OCI-LY7 (cell line): ENCODE measurements around the gene NBEA. TPM values are rescaled to one million over a fixed set of nuclear protein-coding genes. Genes with fewer than 3 reads are reported as not detected.

Experiments
- BruUV-seq: library from RNA; stranded (reverse); fragments of 400-500 nt; replicated peaks from 2 replicates; lab custom pipeline; 2021; lab: Mats Ljungman, UMichigan
- CTCF ChIA-PET: fragments of 300-600 bp; sonication (Branson Sonifier 250); formaldehyde crosslinking; loops from one replicate; lab custom pipeline; 2022; ENCODE audit warnings: antibody characterized with exemption; ENCODE audit not compliant: unreplicated experiment; lab: Charles Lee
- POLR2A ChIA-PET: fragments of 300-600 bp; sonication (Branson Sonifier 250); formaldehyde crosslinking; loops from one replicate; lab custom pipeline; 2022; ENCODE audit warnings: antibody characterized with exemption; lab: Charles Lee
- DNase-seq: peaks from one replicate; pipeline ENCODE4 v3.0.0-alpha.2; 2015; ENCODE audit warnings: low spot score
- H2AFZ ChIP-seq: fragments of 200-600 bp; sonication (generic), shearing (Covaris generic); 2 replicates; pipeline ENCODE4 v1.6.1; 2014; ENCODE audit warnings: mild to moderate bottlenecking, antibody characterized with exemption, low read length, moderate library complexity
- H3K27ac ChIP-seq: fragments of 200-600 bp; sonication (generic); 2 replicates; pipeline ENCODE4 v1.5.1; 2014; ENCODE audit warnings: mixed run types, low read depth, mild to moderate bottlenecking, moderate library complexity, low read length, inconsistent platforms; ENCODE audit not compliant: poor library complexity, severe bottlenecking
- H3K36me3 ChIP-seq: fragments of 200-600 bp; sonication (generic); 2 replicates; pipeline ENCODE4 v1.6.1; 2014; ENCODE audit warnings: mild to moderate bottlenecking, antibody characterized with exemption, low read length, moderate library complexity, mixed read lengths; ENCODE audit not compliant: insufficient read depth
- H3K4me1 ChIP-seq: fragments of 200-600 bp; sonication (generic); 2 replicates; pipeline ENCODE4 v1.5.1; 2014; ENCODE audit warnings: mild to moderate bottlenecking, low read length; ENCODE audit not compliant: insufficient read depth, poor library complexity, severe bottlenecking
- H3K4me2 ChIP-seq: fragments of 200-600 bp; sonication (generic); 2 replicates; pipeline ENCODE4 v1.6.1; 2014; ENCODE audit warnings: mild to moderate bottlenecking, low read length
- H3K4me3 ChIP-seq: fragments of 200-600 bp; sonication (generic); 2 replicates; pipeline ENCODE4 v1.5.1; 2014; ENCODE audit warnings: mild to moderate bottlenecking, low read depth, low read length; ENCODE audit not compliant: poor library complexity, severe bottlenecking
- H3K79me2 ChIP-seq: fragments of 200-600 bp; sonication (generic); 2 replicates; pipeline ENCODE4 v1.6.1; 2016; ENCODE audit warnings: low read depth, mild to moderate bottlenecking, low read length, moderate library complexity, mixed read lengths; ENCODE audit not compliant: insufficient read depth
- H3K9me2 ChIP-seq: fragments of 200-600 bp; sonication (generic); 2 replicates; pipeline ENCODE4 v1.6.1; 2016; ENCODE audit warnings: mild to moderate bottlenecking, low read length, mixed read lengths; ENCODE audit not compliant: insufficient read depth
- H3K9me3 ChIP-seq: fragments of 200-600 bp; sonication (generic); 2 replicates; pipeline ENCODE4 v1.6.1; 2014; ENCODE audit warnings: mild to moderate bottlenecking, mixed run types, low read length, mixed read lengths
- H4K20me1 ChIP-seq: fragments of 200-600 bp; sonication (generic); 2 replicates; pipeline ENCODE4 v1.6.1; 2014; ENCODE audit warnings: mild to moderate bottlenecking, antibody characterized with exemption, low read length, moderate library complexity, mixed read lengths; ENCODE audit not compliant: insufficient read depth
- EZH2phosphoT487 ChIP-seq: fragments of 200-600 bp; sonication (generic); IDR thresholded peaks from 2 replicates; pipeline ENCODE4 v1.6.1; 2018; ENCODE audit warnings: low read depth, borderline replicate concordance, mild to moderate bottlenecking, mixed run types, antibody characterized with exemption, low read length, moderate library complexity, mixed read lengths
- intact Hi-C: fragments of 100-400 bp; cut with micrococcal nuclease; formaldehyde crosslinking; loops from one replicate; pipeline ENCODE4 v1.10.0; 2022; ENCODE audit not compliant: unreplicated experiment
- total RNA-seq, 2 experiments: library from RNA; depleted of rRNA in 1 of 2; stranded (reverse); fragments of >200 nt in 1 of 2; shearing (Covaris generic) in 1 of 2; gene quantifications; 2 replicates each; pipeline ENCODE4 v1.2.3, GENCODE V29; 2014 to 2022
- TF ChIP-seq, protein P1 (sequence below): fragments of 200-600 bp; sonication (generic); conservative IDR thresholded peaks from 2 replicates; pipeline ENCODE4 v1.5.1; 2014; ENCODE audit warnings: mild to moderate bottlenecking, antibody characterized with exemption, low read length, moderate library complexity, mixed read lengths

The NBEA gene
- total RNA-seq, 2 experiments from 2014 or later: 3.6 to 11.0 TPM

- Histone ChIP-seq H3K9me3 (no peaks in the 10 kb centered on the region), H3K4me1 (no peaks in the 10 kb centered on the region), H2AFZ (no peak overlapping the region), H3K79me2 (no peaks in the 10 kb centered on the region), H3K36me3 (no peaks in the 10 kb centered on the region), H3K27ac (no peak overlapping the region), H3K4me2 (no peak overlapping the region), H3K9me2 (no peaks in the 10 kb centered on the region), H4K20me1 (no peaks in the 10 kb centered on the region), H3K4me3 (no peak overlapping the region)
- no peak for DNase-seq
- TF ChIP-seq, protein P1, sequence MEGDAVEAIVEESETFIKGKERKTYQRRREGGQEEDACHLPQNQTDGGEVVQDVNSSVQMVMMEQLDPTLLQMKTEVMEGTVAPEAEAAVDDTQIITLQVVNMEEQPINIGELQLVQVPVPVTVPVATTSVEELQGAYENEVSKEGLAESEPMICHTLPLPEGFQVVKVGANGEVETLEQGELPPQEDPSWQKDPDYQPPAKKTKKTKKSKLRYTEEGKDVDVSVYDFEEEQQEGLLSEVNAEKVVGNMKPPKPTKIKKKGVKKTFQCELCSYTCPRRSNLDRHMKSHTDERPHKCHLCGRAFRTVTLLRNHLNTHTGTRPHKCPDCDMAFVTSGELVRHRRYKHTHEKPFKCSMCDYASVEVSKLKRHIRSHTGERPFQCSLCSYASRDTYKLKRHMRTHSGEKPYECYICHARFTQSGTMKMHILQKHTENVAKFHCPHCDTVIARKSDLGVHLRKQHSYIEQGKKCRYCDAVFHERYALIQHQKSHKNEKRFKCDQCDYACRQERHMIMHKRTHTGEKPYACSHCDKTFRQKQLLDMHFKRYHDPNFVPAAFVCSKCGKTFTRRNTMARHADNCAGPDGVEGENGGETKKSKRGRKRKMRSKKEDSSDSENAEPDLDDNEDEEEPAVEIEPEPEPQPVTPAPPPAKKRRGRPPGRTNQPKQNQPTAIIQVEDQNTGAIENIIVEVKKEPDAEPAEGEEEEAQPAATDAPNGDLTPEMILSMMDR: no peak
- TF ChIP-seq EZH2phosphoT487: no peak
- intact Hi-C loops: no loop called here
- CTCF ChIA-PET: no interaction called here
- POLR2A ChIA-PET: no interaction called here
- no TSS peak for BruUV-seq
These were observed 607.4 kb downstream of the NBEA start for GRCh38 chr13:35549481-35549880.

DNA sequence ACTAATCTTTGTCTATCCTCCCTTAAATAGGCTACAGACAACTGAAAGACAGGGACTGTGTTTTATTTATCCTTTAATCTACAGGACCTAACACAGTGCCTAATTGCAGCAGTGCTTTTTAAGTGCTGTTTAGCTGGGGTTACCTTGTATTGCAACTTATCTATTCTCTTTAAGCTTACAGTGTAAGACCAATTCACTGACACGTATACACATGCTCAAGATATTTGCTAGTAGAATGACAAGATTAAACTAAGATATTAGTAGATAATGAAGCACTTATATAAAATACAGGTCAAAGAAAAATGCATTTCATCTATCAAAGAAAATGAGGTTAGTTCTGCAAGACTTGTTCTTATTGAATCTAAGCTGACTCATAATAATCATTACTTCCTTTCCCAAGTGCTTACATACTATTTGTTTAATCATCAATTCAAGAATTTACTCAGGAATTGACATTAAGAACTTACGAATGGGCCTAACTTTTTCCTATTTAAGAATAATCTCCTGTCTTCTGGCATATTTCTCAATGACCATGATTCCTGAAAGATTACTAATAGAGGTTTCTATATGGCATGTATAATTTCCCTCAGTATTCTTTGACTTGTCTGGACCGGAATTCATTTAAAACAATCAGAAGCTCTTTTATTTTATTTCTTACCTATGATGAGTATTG is 610.2 kb downstream of the NBEA start:
- Histone ChIP-seq H3K4me2 (no peak overlapping the region), H3K9me2 (no peaks in the 10 kb centered on the region), H3K36me3 (no peaks in the 10 kb centered on the region), H3K27ac (no peak overlapping the region), H3K79me2 (no peaks in the 10 kb centered on the region), H3K9me3 (no peaks in the 10 kb centered on the region), H2AFZ (no peak overlapping the region), H4K20me1 (no peaks in the 10 kb centered on the region), H3K4me3 (no peak overlapping the region), H3K4me1 (no peaks in the 10 kb centered on the region)
- no peak for TF ChIP-seq EZH2phosphoT487
- TF ChIP-seq, protein P1: no peak
- intact Hi-C loops: no loop called here
- ChIA-PET CTCF (no interaction called here), POLR2A (interaction anchor here (0.5 to 0.8 kb wide), 2 partner anchors 10 to 50 kb away, joined by 3 read pairs; no protein-coding TSS in a partner anchor)
- DNase-seq: no peak
- BruUV-seq: no TSS peak

DNA sequence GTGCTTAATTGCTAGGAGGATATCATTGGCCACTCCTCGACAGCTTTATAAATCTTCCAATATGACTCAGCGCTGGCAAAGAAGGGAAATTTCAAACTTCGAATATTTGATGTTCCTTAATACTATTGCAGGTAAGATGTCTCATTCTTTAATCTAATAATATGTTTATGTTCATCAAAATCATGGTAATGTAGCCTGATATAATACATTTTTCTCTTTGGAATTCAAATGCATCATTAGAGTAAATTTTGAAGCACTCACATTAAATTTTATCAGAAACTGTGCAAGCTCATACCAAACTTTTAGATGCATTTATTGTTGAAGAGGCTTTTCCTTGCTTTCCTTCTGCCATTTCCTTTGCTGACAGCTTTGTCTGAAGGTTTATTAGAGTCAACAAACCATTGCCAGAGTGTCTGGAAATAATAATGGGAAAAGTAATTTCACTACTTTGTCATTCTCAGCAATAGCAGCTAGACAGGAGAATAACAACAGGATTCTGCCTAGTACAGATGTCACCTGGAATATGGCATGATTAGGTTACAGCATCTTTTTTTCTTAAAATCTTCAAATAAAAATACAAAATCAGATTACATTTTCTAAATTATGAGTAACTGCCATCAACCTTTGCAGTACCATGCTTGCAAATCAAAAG is 613.0 kb downstream of the NBEA start:
- Histone ChIP-seq H4K20me1 (no peaks in the 10 kb centered on the region), H3K27ac (no peak overlapping the region), H3K4me2 (no peak overlapping the region), H3K36me3 (no peaks in the 10 kb centered on the region), H3K9me3 (no peaks in the 10 kb centered on the region), H3K9me2 (no peaks in the 10 kb centered on the region), H2AFZ (no peak overlapping the region), H3K79me2 (no peaks in the 10 kb centered on the region), H3K4me3 (no peak overlapping the region), H3K4me1 (no peaks in the 10 kb centered on the region)
- TF ChIP-seq, protein P1: no peak
- no peak for TF ChIP-seq EZH2phosphoT487
- POLR2A ChIA-PET: interaction anchor here (0.9 to 2.0 kb wide), 2 partner anchors 8 to 9 kb away, joined by 4 to 6 read pairs; no protein-coding TSS in a partner anchor
- intact Hi-C loops: no loop called here
- CTCF ChIA-PET: no interaction called here
- no peak for DNase-seq
- no TSS peak for BruUV-seq
